HG02852 (cell line): ENCODE measurements around the gene TSPAN11.
A peak's percentile ranks its signal among the peaks of the same experiment; 100 is the strongest.
"Not testable (repeated sequence)": the region's sequence is repeated elsewhere in the genome, so short reads cannot be mapped to it uniquely, and the experiment has no call there.

Experiments
- ATAC-seq: cut with Tn5 transposase; IDR thresholded peaks from one replicate; pipeline ENCODE4 v1.9.1; 2021; ENCODE audit warnings: mild to moderate bottlenecking, moderate library complexity; ENCODE audit not compliant: unreplicated experiment

Gene TSPAN11

GRCh38 chr12:30999011-30999410 is 72.5 kb downstream of the TSPAN11 start:
- no peak for ATAC-seq

GRCh38 chr12:30999723-31000122 is 73.2 kb downstream of the TSPAN11 start:
- ATAC-seq = no peak

- ATAC-seq = no peak
Measured at GRCh38 chr12:31000751-31001150, 74.2 kb downstream of the TSPAN11 start.

GRCh38 chr12:31001581-31002360 is 75.2 kb downstream of the TSPAN11 start:
- ATAC-seq = no peak

GRCh38 chr12:31002361-31002725 is 75.8 kb downstream of the TSPAN11 start:
- ATAC-seq = no peak

- peak; percentile 41 for ATAC-seq
Measured at GRCh38 chr12:31002999-31003398, 76.5 kb downstream of the TSPAN11 start.

- ATAC-seq = no peak
Measured at GRCh38 chr12:31003861-31004640, 77.5 kb downstream of the TSPAN11 start.

- ATAC-seq = no peak
Measured at GRCh38 chr12:31004666-31005065, 78.1 kb downstream of the TSPAN11 start.

- ATAC-seq = no peak
Measured at GRCh38 chr12:31005256-31005943, 78.9 kb downstream of the TSPAN11 start.

GRCh38 chr12:31005944-31006361 is 79.4 kb downstream of the TSPAN11 start:
- no peak for ATAC-seq

GRCh38 chr12:31006416-31007152 is 80.0 kb downstream of the TSPAN11 start:
- ATAC-seq = no peak

- ATAC-seq = no peak
Measured at GRCh38 chr12:31007153-31007495, 80.6 kb downstream of the TSPAN11 start.

- ATAC-seq = no peak
Measured at GRCh38 chr12:31007636-31008175, 81.2 kb downstream of the TSPAN11 start.

- no peak for ATAC-seq
Measured at GRCh38 chr12:31008241-31008761, 81.8 kb downstream of the TSPAN11 start.

GRCh38 chr12:31008961-31009840 is 82.7 kb downstream of the TSPAN11 start:
- no peak for ATAC-seq

- no peak for ATAC-seq
Measured at GRCh38 chr12:31009976-31010375, 83.4 kb downstream of the TSPAN11 start.

GRCh38 chr12:31011336-31011735 is 84.8 kb downstream of the TSPAN11 start:
- no peak for ATAC-seq

- ATAC-seq = no peak
Measured at GRCh38 chr12:31011746-31012566, 85.4 kb downstream of the TSPAN11 start.

- ATAC-seq = not testable (repeated sequence)
Measured at GRCh38 chr12:31012567-31012891, 86.0 kb downstream of the TSPAN11 start.
